GM21390 (cell line): ENCODE data around the gene TRIM31.

Experiments
- ATAC-seq: cut with Tn5 transposase; IDR thresholded peaks from one replicate; pipeline ENCODE4 v1.9.1; 2021; ENCODE audit not compliant: unreplicated experiment

TRIM31 gene, protein sequence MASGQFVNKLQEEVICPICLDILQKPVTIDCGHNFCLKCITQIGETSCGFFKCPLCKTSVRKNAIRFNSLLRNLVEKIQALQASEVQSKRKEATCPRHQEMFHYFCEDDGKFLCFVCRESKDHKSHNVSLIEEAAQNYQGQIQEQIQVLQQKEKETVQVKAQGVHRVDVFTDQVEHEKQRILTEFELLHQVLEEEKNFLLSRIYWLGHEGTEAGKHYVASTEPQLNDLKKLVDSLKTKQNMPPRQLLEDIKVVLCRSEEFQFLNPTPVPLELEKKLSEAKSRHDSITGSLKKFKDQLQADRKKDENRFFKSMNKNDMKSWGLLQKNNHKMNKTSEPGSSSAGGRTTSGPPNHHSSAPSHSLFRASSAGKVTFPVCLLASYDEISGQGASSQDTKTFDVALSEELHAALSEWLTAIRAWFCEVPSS

DNA sequence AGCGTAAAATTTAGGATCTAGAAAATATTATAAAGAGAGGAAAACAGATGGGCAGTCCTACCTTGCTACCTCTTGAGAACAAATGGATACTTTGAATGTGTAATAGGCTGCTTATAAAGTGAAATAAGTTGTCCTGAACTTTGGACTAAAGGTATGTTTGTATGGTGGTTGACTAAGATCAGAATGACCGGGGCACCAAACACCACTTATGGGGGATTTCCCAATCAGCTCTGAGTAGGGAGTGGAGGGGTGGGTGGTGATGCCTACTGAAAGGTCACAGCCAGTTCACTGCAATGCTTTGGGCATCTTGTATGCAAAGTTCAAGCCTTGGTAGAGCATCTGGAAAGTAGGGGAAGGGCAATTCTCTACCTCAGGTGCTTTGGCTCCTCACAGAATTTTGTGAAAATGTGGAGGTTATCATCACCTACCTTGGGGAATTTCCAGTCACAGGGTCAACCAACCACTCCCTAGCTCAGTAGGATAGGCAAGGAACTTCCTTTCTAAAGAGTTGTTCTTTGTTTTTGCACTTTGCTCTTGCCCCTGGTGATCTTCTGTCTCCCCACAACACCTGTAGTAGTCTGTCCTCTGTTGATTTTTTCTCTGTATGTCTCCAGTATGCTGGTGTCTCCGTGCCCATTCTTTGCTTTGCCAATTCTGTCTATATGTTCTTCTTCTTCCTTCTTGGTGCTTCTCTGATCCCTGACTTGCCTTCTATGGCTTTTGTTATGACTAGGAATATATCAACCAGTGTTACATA is at the start of gene TRIM31:
Gene TRIM31 (minus strand): TSS at position 88 of the 757 bp plus-strand sequence. CDS start 285 bp downstream, outside the sequence.
- peak; percentile 46 for ATAC-seq

DNA sequence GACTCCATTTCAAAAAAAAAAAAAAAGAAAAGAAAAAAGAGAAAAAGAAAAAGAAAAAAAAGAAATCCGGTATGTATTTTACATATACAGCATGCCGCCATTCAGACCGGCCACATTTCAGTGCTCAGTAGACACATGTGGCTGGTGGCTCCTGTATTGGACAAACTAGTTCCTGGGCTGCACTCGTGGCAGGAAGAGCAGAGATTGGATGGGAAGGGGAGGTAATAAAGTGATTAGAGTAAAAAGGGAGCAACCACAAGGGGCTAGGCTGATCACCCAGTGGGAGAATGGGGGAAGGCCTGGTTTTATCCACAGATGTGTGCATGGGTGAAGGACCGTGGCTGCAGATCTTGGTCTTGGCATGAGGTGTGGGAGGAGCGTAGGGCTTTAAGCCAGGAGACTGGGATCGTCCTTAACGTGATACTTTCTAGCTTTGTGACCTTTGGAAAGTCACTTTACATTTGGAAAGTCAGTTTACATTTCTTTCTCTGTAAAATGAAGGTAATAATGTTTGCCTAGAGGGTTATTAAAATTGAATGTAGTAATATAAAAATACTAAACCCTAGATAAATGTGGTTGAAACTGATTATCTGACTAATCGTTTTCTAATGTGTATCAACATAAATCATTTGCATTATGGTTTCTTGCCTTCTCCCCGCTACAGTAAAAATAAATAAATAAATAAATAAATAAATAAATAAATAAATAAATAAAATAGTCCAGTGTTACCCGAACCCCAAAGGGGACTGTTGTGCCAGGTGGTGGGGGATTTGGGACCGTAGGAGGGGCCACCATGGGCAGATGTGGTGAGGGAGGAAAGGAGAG is 49.6 kb upstream of the TRIM31 start:
- ATAC-seq, result no peak

DNA sequence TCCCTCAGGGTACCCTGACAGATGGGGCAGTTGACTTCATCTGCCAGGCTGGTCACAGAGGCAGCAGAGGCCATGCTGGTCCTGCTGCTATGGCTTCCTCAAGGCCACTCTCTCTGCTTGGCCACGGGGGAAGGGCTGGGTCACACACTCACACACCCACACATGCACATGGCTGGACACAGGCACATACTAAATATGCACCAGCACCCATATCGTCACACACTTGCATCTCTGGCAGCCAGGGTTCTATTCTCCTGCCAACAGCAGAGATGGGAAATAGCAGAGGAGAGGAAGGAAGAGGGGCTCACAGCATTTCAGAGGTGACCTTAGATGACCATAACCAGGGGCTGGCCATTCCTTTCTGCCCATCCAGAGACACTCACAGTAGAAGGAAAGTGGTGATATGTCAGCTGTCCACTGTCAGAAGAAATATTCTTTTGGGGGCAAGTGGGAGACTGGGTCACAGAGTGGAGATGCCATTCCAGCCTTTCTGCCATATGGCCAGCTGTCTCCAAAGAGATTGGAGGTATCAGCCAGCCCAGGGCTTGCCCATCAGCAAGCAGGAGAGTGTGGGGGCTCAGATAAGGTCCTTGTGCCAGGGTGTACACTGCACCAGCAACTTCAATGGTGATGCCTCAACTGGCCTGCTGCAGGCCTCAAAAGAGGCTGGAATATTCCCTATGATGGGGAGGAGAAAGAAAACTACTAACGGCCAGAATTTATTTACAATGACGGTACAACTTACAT is 48.1 kb upstream of the TRIM31 start, which contains the start of gene TRIM10:
Gene TRIM10 (minus strand): TSS at position 427 of the 747 bp plus-strand sequence. CDS start 353 bp downstream, at position 74.
- no peak for ATAC-seq

DNA sequence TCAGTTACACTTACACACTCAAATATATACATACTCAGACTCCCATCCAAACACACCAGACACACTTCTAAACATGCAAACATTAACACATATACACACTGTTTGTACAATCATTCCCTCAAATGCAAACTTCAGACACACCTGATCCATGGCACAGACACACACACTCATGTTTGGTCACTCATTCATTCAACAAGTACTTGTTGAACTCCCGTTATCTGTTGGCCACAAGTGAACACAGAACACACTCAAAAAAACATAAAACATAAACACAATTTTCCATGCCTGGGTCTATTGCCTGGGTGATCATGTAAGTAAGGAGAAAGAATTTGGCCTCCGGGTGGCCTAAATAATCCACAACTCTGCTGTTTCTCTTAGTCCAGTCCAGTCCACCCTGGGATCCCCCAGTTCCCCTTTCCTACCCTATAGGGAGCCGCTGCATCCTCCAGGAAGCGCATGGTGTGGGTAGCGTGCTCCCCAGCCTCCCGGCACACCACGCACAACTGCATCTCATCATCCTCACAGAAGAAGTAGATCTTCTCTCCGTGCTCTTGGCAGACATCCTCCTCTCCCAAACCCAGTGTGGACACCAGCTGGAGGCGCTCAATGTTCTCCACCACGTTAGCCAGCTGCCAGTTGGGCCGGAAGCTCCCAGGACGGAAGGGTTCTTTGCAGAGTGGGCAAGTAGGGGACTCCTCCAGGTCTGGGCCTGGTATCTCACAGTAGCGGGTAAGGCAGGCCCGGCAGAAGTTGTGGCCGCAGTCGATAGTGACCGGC is 47.3 kb upstream of the TRIM31 start:
- ATAC-seq, result no peak

DNA sequence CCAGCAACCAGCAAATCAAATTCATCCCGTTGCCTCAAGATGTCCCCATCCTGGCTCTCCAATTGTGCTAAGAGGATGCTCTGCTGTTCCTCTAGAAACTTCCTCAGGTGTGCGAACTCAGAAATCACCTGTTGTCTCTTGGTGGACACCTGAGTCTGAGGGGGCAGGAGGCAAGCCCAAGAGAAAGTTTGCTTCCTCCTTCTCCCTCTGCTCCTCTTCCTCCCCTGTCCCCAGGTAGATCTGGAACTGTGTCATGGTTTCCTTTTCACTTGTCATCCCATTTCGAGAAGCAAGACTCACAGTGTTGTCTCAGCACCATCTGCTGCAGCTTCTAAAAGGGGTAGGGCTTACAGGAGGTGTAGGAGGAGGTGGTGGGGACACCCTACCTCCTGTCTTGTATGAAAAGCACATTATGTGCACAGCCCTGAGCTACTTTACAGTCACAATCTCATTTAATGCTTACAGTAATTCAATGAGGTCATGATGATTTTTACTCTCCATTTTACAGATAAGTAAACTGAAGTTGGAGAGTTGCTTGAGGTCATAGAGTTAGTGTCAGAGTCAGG is 45.7 kb upstream of the TRIM31 start:
- no peak for ATAC-seq

DNA sequence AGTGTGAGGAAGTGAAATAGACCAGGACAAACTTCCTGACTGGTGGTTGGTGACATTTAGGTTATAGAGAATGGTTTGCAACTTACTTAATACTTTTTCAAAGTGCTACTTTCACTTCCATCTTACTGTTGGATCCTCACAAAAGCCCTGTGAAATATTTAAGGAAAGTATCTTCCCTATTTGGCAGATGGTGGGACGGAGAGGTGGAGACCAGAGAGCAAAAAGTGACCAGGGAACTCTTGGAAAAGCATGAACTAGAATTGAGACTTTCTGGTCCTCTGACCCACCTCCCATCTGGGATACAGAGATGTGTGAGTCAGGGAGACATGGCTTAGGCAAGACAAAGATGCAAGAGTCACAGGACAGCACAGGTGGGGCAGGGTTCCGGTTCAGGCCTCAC is 45.1 kb upstream of the TRIM31 start:
- ATAC-seq, result no peak

DNA sequence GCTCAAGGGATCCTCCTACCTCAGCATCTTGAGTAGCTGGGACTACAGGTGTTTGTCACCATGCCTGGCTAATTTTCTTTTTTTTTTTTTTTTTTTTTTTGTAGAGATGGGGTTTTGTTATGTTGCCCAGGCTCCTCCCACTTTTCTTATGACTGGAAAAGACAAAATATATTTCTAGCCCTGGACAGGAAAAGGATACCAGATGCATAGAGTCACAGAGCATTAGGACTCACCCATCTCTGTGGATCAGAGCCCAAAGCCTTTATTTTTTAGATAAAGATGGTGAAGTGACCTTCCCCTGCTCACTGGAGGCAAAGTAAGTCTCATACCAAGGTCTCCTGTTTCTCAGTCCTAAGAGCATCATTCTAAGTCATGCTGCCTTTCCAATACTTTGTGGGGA is 44.7 kb upstream of the TRIM31 start:
- ATAC-seq, result no peak

DNA sequence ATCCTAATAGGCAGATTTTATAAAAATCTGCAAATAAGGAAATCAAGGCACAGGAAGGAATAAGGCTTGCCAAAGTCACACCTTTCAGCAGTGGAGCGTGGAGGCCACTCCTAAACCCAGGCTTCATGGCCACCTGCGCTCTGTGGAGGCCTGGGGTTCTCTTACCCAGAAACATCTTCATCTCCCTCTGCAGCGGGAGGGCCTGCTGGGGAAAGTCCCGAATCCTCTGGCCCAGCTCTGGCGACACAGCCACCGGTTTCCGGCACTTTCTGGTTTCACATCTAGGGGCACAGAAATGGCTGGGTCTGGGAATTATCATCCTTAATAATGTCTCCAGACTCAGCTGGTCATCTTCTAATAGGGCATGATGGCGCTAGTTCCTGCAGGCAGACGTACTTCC is 43.9 kb upstream of the TRIM31 start:
- ATAC-seq, result no peak

DNA sequence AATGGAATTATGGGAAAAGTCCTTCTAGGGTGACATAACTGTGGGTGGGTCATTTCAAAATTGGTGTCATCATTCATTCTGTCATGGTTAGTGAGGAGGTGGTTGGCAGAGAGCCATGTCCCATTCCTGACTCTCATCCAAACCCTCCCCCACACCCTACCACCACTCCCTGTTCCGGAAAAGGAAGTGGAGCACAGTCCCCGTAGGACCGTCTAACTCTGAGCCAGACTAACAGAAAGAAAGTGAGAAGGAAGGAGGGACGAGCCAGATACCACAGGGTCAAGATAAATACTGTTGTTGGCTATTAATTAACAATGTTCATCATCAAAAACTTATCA is 43.3 kb upstream of the TRIM31 start:
- ATAC-seq, result no peak

DNA sequence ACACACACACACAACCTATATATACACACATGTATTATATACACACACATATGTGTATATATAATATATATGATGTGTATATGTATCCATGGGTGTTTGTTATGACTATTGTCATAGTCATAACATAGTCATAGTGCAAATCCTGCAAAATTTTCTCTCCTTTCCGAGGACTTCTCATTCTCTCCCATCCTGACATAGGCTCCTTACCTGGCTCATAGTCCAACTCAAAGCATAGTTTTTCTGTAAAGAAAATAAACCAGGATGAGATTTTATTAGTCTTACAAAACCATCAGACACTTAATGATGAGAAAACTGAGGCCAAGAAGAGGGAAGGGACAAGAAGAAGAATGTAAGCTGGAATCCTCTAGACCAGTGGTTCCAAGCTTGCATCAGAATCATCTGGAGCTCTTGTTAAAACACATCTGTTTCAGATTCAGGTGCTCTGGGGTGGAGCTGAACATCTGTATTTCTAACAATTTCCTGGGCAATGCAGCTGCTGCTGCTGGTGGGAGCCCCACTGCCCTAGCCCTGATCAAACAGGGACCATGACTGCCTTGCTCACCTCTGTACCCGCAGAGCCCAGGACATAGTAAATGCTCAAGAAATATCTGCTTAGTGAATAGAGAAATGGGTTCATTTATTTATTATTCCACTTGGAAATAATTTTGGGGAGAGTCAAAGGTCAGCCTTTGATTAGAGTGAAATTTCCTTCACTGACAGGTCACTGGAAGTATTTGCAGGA is 42.8 kb upstream of the TRIM31 start:
- no peak for ATAC-seq

DNA sequence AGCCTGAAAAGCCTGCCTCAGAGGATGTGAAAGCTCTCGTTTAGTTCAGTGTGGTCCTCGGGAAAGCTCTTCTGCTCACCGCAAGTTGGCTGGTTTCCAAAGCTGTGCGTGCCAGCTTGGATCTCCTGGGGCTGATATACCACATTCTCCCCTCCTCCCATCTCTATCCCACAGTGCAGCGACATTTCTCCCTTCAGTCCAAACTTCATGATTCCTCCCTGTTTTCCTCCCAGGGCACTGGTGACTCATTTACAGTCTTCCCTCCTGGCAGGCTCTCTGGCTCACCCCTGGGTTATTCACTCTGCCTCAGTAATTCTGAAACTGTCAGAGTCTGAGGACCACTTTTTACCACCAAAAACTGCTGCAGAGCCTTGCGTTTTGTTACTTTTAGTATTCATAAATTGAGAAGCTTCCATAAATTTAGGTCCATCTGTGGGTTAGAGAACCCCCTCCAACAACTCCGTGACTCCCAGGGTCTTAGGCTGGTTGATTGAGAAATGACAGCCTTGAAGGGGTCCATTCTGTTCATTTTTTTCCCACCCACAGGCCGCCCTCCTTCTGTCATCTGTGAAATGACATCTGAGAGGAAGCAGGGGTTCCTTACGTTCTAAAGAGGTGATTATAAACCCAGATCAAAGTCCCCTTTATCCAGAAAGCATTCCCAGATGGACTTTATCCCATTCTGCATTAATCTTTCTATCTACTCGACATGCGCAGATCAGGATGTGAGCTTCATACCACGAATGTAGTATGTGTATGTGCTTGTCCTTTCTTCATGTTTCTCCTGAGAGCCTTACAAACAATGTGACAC is 42.0 kb upstream of the TRIM31 start:
- ATAC-seq, result no peak

DNA sequence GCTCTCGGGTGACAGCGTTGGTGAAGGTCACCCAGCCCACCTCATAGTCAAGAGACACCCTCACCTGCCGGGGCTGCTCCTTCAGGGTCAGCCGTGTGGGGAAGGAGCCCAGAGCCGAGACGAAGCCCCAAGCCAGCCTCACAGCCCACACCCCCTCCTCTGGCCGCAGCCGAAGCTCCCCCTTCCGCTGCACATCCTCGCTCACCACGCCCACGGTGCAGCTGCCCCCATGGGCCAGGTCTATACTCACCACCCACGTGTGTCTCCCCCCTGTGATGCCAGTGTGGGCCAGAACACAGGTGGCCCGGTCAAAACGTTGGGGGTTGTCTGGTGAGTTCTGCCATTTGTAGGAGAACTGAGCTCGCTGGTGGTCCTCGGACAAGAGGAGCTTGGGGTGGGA is 41.2 kb upstream of the TRIM31 start:
- ATAC-seq, result no peak

DNA sequence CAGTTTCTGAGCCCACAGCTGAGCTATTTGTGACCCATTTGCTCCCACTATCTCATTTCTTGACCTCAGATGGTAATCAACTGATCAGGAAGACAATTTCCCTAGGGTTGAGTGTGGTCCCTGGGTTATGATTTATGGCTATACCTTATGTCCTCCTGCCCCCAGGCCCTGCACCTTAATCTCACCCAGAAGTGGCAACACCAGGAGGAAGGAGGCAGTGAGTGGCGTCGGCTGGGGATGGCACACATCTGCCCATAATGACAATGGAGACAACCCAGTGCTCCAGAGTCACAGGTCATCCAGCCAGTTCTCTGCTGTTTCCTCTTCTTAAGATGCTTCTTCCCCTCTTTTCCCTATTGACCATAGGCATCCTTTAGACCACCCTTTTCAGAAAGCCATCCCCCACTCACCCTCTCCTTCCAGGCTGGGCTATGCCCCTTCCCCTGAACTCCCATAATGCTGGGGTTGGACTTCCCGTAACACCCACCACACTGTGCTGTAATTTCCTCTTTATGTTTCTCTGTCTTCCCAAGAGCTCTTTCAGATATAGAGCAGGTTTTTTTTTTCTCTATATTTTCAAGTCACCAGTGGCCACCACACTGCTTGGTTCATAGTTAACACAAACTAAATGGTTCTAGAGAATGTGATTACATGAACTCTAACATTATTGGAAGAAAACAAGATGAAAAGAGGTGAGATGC is 40.2 kb upstream of the TRIM31 start:
- ATAC-seq, result no peak

DNA sequence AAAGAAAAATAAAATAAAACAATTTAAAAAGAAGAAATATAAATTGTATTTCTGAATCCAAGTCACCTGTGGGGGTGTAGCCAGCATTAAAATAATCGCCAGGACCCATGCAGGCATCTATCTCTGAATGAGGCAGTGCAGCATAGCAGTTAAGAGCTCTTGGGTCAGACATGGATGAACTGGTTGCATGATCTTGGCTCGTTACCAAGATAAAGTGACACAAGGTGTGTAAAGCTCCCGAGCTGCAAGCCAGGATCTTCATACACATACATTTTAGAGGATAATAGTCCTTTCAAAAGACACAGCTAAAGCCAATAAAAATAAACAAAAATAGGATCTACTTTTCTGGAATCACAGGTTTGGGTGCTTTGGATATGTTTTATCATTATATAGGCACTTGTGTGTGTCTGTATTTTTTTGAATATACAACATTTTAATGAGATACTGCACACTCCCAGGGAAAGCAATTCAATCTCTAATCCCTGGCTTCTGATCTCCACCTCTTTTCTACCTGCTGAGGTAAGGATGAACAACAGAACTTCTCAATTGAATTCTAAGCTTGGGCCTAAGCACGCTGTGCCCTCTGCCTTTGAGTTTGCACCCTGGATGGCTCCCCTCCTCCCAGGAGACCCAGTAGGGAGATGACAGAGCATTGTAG is 39.3 kb upstream of the TRIM31 start:
- no peak for ATAC-seq

DNA sequence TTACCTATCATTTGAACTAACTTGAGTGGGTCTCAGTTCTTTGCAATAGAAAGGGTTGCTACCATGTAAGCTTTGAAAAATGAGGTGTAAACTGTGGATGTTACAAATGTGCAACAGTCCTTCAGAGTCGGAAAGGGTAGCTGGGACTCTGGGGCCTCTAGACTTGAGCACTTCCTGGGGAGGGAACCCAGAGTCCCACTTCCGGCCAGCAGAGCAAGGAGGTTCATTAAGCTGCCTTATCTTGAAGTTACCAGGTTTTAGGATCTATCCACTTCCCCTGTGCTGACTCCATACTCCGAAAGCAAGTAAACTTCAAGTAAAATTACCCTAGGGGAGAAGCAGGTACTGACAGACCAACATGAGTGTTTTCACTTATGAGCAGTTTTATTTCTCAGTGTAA is 38.7 kb upstream of the TRIM31 start:
- ATAC-seq, result no peak

DNA sequence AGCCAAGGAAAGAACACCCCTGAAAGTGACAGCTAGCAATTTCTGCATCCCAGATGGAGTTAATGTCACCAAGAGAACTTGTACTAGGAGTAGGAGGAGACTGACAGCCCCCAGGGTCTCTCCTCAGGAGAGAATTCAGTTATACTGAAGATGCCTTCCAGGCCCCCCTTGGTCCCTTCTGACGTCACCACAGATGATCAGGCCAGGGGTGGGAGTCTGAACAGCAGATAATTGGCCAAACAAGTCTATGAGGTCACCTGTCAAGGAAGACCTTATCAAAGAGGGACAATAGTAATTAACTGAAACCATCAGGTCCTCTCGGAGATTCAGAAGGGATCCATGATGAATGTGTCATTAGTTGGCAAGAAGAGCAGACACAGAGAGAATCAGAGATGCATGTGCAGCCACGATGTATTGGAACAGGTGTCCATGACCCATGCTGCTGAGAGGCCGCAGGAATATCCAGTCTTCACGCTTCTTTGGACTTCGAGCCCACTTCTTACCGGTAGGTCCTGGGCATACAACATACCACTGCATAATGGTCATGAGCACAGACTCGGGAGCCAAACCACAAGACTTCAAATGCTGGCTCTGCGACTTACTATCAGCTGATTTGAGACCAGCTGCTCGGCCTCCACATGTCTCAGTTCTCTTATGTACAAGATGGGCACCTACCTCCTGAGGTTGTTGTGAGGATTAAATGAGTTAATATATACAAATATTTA is 37.9 kb upstream of the TRIM31 start:
- no peak for ATAC-seq
